CD4-positive, alpha-beta T cell treated with Interleukin-15 for 1 hour (primary cell): ENCODE results near the gene NAALADL1.

ENCODE experiments used
- DNase-seq: peaks from one replicate; pipeline ENCODE4 v3.0.0-alpha.2; 2020

Gene NAALADL1

GRCh38 chr11:65058419-65059054 is at the start of gene NAALADL1:
TSS of gene NAALADL1 (minus strand) at chr11:65058553. CDS start at chr11:65058521, 32 bp downstream.
- DNase-seq, result no peak

- DNase-seq, result no peak
Measured at GRCh38 chr11:65107751-65108468, 49.6 kb upstream of the NAALADL1 start.

GRCh38 chr11:65107078-65107477 is 48.7 kb upstream of the NAALADL1 start:
- DNase-seq, result no peak

DNA sequence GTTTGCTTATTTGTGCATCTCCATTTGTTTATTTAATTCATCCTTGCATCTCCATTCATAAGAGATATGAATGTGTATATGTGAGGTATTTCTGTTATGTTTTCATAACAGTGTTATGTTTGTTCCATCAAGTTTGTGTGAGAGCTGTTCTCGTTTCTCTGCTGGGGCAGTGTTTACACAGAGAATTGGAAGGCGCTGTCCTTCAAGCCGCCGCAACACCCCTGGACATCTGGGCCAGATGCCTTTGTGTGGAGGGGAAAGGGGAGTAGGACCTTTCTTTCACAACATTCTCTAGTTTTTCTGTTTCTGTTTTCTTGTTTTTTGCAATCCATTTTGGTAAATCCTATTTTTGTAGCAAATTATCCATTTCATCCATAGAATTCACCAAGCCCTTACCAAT is 46.3 kb upstream of the NAALADL1 start:
- no peak for DNase-seq

- no peak for DNase-seq
Measured at GRCh38 chr11:65103476-65103875, 45.1 kb upstream of the NAALADL1 start.

DNA sequence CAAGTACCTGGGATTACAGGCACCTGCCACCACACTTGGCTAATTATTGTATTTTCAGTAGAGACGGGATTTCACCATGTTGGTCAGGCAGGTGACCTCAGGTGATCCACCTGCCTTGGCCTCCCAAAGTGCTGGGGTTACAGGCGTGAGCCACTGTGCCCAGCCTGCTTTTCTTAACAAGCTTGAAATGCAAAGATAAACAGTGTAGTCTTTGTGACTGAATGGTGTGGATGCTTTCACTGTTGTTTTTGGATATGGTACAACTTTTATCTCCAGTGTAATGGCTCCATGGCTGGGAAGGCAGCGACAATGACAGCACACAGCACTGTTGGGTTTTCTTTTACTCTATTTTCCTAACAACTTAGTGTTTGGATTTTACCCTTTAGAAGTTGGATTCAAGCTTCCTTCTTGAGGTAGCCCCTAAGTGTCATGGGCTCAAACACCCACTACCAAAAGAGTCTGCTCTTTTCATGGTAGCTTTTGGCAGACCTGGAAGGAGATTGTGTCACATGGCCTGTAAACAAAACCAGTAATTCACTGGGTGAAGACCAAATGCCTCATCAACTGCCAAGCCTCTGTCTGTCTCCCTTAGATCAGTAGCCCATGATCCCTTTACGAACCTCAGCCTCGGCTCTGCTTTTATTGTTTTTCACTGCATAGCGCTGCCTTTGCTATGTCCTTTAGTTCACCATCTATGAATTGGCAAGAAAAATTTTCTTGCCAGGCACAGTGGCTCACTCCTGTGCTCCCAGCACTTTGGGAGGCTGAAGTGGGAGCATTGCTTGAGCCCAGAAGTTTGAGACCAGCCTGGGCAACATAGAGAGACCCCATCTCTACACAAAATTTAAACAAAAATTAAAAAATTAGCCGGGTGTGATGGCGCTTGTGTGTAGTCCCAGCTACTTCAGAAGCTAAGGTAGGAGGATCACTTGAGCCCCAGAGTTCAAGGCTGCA is 44.1 kb upstream of the NAALADL1 start:
- no peak for DNase-seq

DNA sequence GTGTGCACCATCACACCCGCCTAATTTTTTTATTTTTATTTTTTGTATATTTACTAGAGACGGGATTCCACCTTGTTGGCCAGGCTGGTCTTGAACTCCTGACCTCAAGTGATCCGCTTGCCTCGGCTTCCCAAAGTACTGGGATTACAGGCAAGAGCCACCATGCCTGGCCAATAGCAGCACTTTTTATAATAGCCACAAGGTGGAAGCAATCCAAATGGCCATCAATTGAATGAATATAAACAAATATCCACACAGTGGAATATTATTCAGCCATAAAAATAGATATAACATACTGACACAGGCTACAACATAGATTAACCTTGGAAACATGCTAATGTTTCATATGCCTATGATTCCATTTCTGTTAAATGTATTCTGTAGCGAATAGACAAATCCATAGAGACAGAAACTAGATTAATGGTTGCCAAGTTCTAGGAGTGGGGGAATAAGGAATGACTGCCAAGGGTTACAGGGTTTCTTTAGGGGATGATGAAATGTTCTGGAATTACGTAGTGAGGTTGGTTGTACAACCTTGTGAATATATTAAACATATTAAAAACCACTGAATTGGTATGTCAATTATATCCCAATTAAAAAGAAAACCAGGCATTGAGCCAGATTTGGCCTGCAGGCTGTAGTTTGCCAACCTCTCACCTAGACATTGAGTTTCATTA is 42.5 kb upstream of the NAALADL1 start:
- no peak for DNase-seq

DNA sequence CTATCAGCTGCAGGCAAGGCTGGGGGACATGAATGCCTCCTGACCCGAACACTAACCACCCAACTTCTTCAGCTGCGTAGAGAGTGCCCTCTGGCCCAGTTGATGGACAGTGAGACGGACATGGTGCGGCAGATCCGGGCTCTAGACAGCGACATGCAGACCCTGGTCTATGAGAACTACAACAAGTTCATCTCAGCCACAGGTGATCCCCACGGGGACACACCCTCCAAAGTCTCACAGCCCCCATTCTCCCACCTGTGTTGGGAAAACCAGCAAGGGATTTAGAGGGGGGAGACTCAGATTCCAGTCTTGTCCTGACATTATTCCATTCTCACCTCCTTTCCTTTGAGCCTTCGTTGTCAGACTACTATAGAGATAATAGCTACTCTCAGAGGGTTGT is 38.6 kb upstream of the NAALADL1 start:
- DNase-seq, result no peak

DNA sequence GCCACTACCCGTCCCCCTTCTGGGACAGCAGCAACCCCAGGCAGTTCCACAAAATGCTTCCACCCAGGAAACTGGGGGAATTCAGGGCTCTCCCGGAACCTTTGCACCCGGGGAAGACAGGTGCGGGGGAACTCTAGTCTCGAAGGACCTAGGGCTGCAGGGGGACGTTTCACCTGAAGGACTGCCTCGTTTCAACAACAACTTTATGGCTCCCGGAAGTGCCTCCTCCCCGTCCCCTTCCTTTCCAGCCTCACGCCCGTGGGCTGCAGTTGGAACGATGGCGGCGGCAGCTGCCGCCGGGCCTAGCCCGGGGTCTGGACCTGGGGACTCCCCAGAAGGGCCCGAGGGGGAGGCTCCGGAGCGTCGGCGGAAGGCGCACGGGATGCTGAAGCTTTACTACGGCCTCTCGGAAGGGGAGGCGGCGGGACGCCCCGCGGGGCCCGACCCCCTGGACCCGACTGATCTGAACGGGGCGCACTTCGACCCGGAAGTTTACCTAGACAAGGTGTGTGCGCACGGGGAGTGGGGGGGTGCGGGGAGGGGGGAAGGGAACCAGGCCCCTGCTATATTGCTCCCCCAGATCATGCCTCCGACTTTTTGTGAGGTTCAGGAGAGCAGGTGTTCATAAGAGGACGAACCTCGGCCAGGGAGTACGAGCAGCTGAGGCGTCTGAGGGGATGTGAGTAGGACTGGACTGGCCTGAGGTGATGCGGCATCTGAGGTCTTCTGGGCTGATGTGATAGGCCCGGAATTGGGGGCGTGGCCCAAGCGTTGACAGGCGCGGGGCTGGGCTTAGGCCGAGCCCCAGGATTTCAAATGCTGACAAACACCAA is 37.8 kb upstream of the NAALADL1 start, which contains the start of gene VPS51:
Gene VPS51, plus strand, starts transcription at position 241 of the 833 bp plus-strand sequence. Its CDS starts 37 bp downstream, at position 278.
- DNase-seq, result peak; percentile 87

GRCh38 chr11:65095427-65095826 is 37.1 kb upstream of the NAALADL1 start:
- DNase-seq, result no peak

GRCh38 chr11:65090628-65091027 is 32.3 kb upstream of the NAALADL1 start:
- no peak for DNase-seq

GRCh38 chr11:65089621-65090020 is 31.3 kb upstream of the NAALADL1 start:
- DNase-seq, result no peak

DNA sequence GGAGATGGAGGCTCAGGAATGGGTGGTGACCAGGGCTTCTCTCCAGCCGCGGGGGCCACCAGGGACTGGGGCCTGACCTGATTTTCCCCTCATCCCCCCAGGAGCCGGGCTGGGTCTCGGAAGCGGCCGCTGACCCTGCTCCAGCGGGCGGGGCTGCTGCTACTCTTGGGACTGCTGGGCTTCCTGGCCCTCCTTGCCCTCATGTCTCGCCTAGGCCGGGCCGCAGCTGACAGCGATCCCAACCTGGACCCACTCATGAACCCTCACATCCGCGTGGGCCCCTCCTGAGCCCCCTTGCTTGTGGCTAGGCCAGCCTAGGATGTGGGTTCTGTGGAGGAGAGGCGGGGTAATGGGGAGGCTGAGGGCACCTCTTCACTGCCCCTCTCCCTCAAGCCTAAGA is 29.5 kb upstream of the NAALADL1 start:
- DNase-seq, result no peak

- no peak for DNase-seq
Measured at GRCh38 chr11:65087216-65087615, 28.9 kb upstream of the NAALADL1 start.

DNA sequence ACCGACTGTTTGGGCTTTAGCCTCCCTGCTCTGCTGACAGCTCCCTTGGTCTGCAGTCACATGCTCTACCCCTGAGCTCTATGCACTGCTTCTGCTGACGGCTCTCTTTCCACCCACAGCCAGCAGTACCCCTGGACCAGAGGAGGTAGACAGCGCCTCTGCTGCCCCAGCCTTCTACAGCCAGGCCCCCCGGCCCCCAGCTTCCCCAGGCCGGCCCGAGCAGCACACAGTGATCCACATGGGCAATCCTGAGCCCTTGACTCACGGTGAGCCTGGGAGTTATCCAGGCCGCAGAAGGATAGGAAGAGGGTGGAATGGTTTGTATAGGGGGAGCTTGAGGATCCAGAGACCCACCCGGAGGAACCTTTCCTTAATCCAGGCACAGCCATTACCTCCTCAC is 28.5 kb upstream of the NAALADL1 start:
- no peak for DNase-seq

DNA sequence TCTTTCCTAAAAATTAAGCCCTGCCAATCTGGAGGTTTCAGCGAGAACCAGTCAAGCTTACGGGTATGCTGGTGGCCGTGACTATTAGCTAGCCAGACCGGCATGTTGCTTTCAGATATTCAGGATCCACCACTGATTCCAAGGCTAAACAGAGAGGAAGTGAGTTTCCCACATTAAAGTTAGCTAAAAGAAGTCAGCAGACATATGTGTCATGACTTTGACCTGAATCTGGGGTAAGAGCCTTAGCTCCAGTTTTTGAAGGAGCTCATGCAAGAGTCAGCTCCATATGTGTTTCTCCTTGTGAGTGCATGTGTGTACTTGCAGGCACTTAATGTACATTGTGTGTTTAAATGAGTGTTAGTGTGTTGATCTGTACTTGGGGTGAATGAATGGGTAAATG is 27.1 kb upstream of the NAALADL1 start:
- DNase-seq, result no peak

- DNase-seq, result no peak
Measured at GRCh38 chr11:65084598-65085375, 26.4 kb upstream of the NAALADL1 start.

DNA sequence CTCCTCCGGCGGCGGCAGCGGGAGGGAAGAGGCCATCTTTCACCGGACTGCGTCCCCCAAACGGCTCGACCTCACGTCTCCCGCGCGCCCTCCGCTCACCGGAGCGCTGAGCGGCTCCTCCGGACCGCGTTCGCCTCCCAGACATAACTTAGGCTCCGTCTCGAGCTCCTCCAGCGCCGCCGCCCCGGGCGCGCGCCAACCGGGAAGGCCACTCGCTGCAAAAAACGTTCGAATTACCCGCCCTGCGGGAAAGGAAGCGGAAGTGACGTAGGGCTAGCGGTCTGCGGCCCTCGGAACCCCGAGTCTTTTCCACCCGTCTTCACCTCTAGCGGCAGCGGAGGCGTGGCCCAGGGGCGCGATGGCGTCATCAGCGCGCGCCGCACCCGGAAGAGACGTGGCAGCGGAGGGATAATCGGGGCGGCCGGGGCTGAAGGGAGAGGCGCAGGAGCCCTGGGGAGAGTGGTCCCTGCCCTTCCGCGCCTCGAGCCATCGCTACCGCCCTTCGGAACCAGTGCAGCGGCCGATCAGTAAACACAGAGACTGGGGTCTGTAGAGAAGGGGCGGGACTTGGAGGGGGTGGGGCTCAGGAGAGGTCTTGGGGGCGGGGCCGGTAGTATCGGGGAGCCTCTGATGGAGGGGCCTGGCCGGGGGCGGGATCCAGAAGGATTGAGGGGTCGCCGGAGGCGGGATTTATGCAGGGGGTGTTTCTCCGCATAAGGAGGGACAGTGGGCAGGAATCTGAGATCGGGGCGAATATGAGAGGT is 25.7 kb upstream of the NAALADL1 start, which contains the start of the genes CDCA5 and ZFPL1:
Gene CDCA5, minus strand, starts transcription at position 207 of the 764 bp plus-strand sequence. Its CDS starts 62 bp downstream, at position 145.
Gene ZFPL1, plus strand, starts transcription at position 389 of the 764 bp plus-strand sequence. CDS start 477 bp downstream, outside the sequence.
- DNase-seq, result peak; percentile 96

- no peak for DNase-seq
Measured at GRCh38 chr11:65083134-65083833, 24.9 kb upstream of the NAALADL1 start.
